GM06990 (cell line): ENCODE data around the gene NRARP.

Experiments used
- DNase-seq: peaks from one replicate; pipeline ENCODE4 v3.0.0-alpha.2; 2011; ENCODE audit not compliant: insufficient read length; ENCODE audit errors: extremely low read depth
- H3K27me3 ChIP-seq: replicated peaks from 2 replicates; pipeline ENCODE4 v1.6.0; 2011; ENCODE audit warnings: low read length; ENCODE audit not compliant: control insufficient read depth, insufficient read depth
- H3K36me3 ChIP-seq: 2 replicates; pipeline ENCODE4 v1.5.1; 2011; ENCODE audit warnings: low read length; ENCODE audit not compliant: control insufficient read depth, insufficient read depth
- H3K4me3 ChIP-seq: replicated peaks from 2 replicates; pipeline ENCODE4 v1.5.1; 2011; ENCODE audit warnings: low read depth, mild to moderate bottlenecking, control low read depth, low read length
- TF ChIP-seq, protein P1 (sequence below): IDR thresholded peaks from 2 replicates; pipeline ENCODE4 v1.5.1; 2011; ENCODE audit warnings: low read length, control low read depth, mild to moderate bottlenecking, inconsistent platforms; ENCODE audit not compliant: insufficient read depth, poor library complexity, severe bottlenecking

NRARP gene

DNA sequence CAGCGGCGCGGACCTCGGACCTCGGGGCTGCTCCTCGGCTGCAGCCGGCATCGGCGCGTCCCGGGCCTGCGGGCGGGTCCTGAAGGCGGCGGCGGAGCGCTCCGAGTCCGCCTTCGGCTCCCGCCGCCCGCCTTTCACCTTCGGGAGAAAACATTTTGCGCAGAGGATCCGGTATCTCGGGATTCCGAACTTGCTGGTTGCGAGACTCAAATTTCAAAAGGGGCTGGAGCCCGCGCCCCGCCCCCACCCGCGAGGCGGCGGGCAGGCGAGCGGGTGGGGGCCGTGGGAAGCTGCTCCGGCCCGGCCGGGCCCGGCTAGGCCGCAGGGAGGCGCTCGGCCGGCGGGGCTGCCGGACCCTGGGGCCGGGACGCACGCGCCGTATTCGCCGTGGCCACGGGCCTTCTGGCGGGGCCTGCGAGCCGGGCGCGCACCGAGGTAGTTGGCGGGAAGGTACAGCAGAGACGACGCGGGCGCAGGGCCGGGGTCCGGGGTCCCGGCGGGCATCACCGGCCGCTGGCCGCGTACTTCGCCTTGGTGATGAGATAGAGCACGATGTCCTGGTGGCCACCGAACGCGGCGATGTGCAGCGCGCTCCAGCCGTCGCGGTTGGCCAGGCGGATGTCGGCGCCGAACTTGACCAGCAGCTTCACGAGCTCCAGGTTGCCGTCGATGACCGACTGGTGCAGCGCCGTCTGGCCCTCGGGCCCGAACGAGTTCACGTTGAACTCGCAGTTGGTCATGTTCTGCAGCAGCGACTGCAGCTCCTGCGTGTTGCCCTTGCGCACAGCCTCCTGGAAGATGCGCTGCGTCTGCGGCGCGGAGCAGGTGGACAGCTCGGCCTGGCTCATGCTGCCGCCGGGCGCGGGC, 757 bp downstream of the NRARP start:
- TF ChIP-seq, protein P1, sequence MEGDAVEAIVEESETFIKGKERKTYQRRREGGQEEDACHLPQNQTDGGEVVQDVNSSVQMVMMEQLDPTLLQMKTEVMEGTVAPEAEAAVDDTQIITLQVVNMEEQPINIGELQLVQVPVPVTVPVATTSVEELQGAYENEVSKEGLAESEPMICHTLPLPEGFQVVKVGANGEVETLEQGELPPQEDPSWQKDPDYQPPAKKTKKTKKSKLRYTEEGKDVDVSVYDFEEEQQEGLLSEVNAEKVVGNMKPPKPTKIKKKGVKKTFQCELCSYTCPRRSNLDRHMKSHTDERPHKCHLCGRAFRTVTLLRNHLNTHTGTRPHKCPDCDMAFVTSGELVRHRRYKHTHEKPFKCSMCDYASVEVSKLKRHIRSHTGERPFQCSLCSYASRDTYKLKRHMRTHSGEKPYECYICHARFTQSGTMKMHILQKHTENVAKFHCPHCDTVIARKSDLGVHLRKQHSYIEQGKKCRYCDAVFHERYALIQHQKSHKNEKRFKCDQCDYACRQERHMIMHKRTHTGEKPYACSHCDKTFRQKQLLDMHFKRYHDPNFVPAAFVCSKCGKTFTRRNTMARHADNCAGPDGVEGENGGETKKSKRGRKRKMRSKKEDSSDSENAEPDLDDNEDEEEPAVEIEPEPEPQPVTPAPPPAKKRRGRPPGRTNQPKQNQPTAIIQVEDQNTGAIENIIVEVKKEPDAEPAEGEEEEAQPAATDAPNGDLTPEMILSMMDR = no peak
- Histone ChIP-seq H3K4me3 (peak overlapping the region; percentile 53), H3K36me3 (no peaks in the 10 kb centered on the region), H3K27me3 (no peaks in the 10 kb centered on the region; the same call in 1 of the 2 replicates)
- peak; percentile 73 for DNase-seq

DNA sequence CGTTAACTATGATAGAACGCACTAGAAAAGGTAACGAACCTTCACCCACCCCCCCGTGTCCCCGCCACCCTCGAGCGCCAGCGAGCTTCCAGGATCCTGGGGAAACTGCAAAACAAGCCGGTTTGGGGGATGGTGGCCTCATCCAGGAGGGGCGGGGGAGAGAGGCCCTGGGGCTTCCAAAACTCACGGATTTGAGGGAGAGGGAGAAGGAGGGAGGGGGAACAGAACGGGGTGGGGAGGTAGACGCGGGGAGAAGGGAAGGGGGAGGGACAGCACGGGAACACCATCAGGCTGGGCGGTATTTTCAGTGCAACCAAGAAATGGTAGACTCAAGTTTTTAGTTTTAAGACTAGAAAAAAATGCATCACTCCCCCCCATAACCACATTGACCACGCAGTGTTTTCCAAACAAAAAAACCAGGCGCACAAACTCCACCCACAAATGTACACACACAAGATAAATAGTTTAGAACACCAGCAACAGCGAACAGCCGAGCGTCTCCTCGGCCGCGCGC, 1.4 kb downstream of the NRARP start:
- no peaks in the 10 kb centered on the region for H3K36me3 ChIP-seq
- no peak for DNase-seq
- H3K27me3 ChIP-seq = no peaks in the 10 kb centered on the region; the same call in 1 of the 2 replicates
- H3K4me3 ChIP-seq = peak overlapping the region; percentile 51
- TF ChIP-seq, protein P1 = no peak

DNA sequence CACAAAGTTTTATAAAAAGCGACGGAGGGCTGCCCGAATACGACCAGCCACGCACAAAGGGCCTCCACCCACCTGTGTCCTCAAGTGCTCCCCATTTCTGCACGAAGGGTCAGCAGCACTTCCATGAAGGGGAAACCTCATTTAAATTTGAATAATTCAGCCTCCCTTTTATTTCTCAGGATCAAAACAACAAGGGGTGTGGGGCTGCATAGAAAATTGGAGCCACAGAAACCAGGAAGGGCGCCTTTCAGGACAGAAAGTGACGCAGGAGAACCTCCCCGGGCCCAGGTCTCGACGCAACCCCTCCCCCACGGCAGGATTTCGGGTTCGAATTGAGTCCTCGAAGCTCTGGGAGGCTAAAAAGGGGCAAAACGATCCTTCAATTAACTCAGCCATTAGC, 2.1 kb downstream of the NRARP start:
- no peaks in the 10 kb centered on the region for H3K36me3 ChIP-seq
- TF ChIP-seq, protein P1 = no peak
- no peak for DNase-seq
- no peaks in the 10 kb centered on the region; the same call in 1 of the 2 replicates for H3K27me3 ChIP-seq
- no peak overlapping the region for H3K4me3 ChIP-seq

DNA sequence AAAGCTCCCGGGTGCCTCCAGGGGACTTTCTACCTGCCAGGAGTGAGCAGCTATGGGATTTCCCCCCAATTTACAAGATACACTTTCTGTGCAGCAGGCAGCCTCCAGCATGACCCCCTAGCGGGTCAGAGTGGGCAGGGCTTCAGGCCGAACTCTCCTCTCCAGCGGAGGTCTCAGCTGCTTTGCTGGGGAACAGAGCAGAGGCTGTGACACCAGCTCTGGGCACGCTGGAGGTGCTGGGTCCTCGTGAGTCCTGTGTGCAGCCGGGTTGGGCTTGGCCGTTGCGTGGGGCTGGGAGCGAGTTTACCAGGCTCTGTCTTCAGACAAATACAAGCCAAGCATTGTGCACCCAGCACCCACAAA, 2.9 kb downstream of the NRARP start:
- H3K4me3 ChIP-seq = no peak overlapping the region
- DNase-seq = no peak
- TF ChIP-seq, protein P1 = no peak
- H3K27me3 ChIP-seq = no peaks in the 10 kb centered on the region; the same call in 1 of the 2 replicates
- H3K36me3 ChIP-seq = no peaks in the 10 kb centered on the region

DNA sequence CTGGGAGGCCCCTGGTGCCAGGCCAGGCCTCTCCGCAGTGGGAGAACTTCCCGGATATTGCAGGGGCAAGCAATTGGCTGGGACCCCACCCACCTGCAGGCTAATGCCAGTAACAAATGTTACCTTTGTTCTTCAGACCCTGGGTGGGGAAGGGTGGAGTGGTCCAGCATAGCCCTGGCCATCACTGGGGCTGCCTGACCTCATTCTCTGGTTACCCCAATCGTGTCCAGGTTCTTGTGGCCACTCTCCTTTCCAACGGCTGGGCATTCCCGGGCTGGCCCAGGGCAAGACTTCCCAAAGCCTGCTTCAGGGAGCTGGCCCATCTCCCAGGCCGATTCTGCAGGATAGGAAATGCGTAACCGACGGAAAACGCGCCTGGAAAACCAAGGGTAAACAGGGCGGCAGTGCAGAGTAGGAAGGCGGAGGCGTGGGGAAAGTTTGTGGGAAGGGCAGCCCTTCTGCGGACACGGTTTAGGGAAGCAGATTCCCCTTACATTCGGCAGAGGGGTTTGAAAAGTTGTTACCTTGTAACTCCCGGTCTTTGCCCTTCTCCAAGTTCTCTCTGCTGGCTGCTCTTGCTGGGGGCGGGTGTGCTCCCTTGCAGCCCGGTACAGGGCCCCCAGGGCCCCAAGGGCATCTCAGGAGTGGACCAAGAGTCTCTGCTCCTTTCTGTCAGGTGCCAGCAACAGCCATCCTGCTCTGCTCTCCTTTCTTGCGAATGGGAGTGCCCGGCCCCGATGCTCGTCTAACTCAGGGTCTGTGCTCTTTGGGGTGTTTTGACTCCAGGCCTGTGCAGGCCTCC, 3.5 kb downstream of the NRARP start:
- TF ChIP-seq, protein P1 = no peak
- Histone ChIP-seq H3K27me3 (no peaks in the 10 kb centered on the region; the same call in 1 of the 2 replicates), H3K36me3 (no peaks in the 10 kb centered on the region), H3K4me3 (no peak overlapping the region)
- DNase-seq = no peak
